GM13976 (cell line): Measurements from ENCODE around the gene SSMEM1.
"Not testable (repeated sequence)": the region's sequence is repeated elsewhere in the genome, so short reads cannot be mapped to it uniquely, and the experiment has no call there.

Experiments used
- DNase-seq: peaks from one replicate; pipeline ENCODE4 v3.0.0; 2012; ENCODE audit warnings: low spot score
- in situ Hi-C: fragments of 300-500 bp; cut with MboI; formaldehyde crosslinking; loops from one replicate; pipeline ENCODE4 v1.12.0; 2022; ENCODE audit warnings: low sequenced_read_pairs, mixed read lengths, inconsistent platforms; ENCODE audit not compliant: unreplicated experiment
- TF ChIP-seq, protein P1 (sequence below): IDR thresholded peaks from 2 replicates; pipeline ENCODE4 v1.5.1; 2012; ENCODE audit warnings: borderline replicate concordance, mild to moderate bottlenecking; ENCODE audit not compliant: insufficient read depth; ENCODE audit errors: extremely low read depth, missing control alignments, control extremely low read depth

SSMEM1 gene

GRCh38 chr7:130179631-130180030 is 28.0 kb upstream of the SSMEM1 start:
- no peak for DNase-seq
- in situ Hi-C loops: no loop called here
- TF ChIP-seq, protein P1, sequence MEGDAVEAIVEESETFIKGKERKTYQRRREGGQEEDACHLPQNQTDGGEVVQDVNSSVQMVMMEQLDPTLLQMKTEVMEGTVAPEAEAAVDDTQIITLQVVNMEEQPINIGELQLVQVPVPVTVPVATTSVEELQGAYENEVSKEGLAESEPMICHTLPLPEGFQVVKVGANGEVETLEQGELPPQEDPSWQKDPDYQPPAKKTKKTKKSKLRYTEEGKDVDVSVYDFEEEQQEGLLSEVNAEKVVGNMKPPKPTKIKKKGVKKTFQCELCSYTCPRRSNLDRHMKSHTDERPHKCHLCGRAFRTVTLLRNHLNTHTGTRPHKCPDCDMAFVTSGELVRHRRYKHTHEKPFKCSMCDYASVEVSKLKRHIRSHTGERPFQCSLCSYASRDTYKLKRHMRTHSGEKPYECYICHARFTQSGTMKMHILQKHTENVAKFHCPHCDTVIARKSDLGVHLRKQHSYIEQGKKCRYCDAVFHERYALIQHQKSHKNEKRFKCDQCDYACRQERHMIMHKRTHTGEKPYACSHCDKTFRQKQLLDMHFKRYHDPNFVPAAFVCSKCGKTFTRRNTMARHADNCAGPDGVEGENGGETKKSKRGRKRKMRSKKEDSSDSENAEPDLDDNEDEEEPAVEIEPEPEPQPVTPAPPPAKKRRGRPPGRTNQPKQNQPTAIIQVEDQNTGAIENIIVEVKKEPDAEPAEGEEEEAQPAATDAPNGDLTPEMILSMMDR: no peak

- no peak for DNase-seq
- in situ Hi-C loops: no loop called here
- TF ChIP-seq, protein P1: no peak
These were observed 26.9 kb upstream of the SSMEM1 start for GRCh38 chr7:130180571-130181262.

DNA sequence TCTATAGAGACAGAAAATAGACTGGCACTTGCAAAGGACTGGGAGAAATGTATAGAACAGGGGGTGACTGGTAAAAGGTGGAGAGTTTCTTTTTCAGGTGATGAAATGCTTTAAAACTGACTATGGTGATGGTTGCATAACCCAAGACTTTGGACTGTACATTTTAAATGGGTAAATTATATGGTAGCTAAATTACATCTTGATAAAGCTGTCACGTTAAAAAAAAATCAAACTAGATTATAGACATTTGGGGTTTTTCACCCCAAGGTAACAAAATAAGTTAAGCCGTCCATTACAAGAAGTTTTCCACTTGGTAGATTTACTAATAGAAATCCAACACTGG is 26.4 kb upstream of the SSMEM1 start:
- no peak for DNase-seq
- TF ChIP-seq, protein P1: no peak
- in situ Hi-C loops: no loop called here

GRCh38 chr7:130182990-130183389 is 24.7 kb upstream of the SSMEM1 start:
- in situ Hi-C loops: no loop called here
- DNase-seq: peak; percentile 40
- TF ChIP-seq, protein P1: no peak

DNA sequence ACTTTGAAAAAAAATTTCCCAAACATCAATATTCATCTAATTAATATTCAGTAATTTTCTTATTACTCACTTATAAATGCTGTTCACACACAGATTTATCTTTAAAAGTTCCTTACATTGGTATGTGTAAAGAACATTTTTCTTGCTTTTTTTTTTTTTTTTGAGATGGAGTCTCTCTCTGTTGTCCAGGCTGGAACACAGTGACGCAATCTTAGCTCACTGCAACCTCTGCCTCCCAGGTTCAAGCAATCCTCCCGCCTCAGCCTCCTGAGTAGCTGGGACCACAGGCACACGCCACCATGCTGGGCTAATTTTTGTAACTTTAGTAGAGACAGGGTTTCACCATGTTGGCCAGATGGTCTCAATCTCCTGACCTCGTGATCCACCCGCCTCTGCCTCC is 23.3 kb upstream of the SSMEM1 start:
- DNase-seq, in situ Hi-C loops: not testable (repeated sequence)

GRCh38 chr7:130187360-130187759 is 20.3 kb upstream of the SSMEM1 start:
- in situ Hi-C loops: no loop called here
- TF ChIP-seq, protein P1: no peak
- no peak for DNase-seq

DNA sequence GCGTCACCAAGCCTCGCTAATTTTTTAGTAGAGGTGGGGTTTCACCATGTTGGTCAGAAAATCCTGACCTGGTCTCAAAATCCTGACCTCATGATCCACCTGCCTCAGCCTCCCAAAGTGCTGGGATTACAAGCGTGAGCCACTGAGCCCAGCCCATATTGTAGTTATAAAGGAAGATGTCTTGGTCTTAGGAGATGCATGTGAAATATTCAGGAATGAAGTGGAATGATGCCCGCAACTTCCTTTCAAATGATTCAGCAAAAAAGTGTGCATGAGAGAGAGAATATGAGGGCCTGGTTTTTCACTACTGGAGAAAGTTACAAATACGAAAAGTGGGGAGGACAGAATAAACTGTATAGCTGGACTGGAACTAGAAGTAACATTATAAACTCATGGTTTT is 18.3 kb upstream of the SSMEM1 start:
- TF ChIP-seq, protein P1: no peak
- DNase-seq: no peak
- in situ Hi-C loops: no loop called here
